GM19099 (cell line): Measurements from ENCODE around the gene PGAP3.

Experiments
- POLR2A ChIP-seq: IDR thresholded peaks from 3 replicates; pipeline ENCODE4 v1.6.1; 2011; ENCODE audit warnings: low read depth; ENCODE audit not compliant: insufficient read length; ENCODE audit errors: extremely low read depth

Gene PGAP3

DNA sequence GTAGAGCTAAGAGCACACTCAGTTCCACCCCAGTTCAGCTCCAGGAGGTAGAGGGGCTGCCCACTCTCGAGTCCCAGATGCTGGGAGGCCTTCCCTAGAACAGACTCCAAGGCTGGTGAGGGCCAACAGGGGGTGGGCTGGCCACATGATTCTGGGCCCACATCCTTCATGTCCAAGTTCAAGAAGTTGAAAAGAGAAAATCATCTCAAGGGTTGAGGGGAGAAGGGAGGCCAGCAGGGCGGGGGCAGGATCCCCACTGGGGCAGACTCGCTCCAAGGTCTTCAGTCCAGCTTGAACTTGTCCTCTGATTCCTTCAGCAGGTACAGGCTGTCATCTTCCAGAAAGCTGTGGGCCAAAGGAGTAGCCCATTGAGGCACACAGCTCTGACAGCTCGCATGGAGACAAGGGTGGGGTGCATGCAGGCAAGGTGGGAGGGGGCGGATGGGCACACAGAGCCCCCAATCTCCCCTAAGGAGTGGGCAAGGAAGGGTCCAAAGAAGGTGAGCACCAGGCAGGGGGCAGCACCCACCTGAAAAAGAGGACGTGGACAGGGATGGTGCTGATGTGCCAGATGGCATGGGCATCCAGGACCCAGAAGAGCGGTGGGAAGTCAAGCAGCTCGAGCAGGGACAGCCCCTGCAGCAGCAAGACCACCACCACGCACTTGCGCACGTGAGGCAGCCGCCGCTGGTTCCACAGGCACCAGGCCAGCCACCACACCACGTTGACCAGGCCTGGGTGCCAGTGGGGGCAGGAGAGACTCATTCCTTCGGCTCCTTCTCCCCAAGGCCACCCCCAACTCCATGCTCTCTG, 15.1 kb downstream of the PGAP3 start:
- no peak for TF ChIP-seq POLR2A

GRCh38 chr17:39671651-39672521, 16.0 kb downstream of the PGAP3 start:
- TF ChIP-seq POLR2A = no peak

DNA sequence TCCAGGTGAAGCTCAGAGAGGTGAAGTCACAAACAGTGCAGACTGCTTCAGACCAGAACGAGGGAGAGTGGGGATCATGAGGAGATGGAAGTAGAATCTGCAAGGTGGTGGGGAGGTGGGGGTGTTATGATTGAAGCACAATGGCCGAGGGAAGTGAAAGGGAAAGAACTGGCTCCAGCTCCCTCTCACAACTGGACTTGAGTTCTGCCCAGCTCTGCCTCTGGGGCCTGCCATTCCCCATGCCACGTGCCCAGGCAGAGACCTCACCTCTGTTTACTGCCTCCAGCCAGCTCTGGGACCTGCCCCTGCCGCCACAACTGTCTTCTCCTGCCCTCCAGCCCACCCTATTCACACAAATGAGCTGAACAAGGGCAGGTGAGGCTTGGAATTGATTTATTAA, 17.1 kb downstream of the PGAP3 start:
- no peak for TF ChIP-seq POLR2A

DNA sequence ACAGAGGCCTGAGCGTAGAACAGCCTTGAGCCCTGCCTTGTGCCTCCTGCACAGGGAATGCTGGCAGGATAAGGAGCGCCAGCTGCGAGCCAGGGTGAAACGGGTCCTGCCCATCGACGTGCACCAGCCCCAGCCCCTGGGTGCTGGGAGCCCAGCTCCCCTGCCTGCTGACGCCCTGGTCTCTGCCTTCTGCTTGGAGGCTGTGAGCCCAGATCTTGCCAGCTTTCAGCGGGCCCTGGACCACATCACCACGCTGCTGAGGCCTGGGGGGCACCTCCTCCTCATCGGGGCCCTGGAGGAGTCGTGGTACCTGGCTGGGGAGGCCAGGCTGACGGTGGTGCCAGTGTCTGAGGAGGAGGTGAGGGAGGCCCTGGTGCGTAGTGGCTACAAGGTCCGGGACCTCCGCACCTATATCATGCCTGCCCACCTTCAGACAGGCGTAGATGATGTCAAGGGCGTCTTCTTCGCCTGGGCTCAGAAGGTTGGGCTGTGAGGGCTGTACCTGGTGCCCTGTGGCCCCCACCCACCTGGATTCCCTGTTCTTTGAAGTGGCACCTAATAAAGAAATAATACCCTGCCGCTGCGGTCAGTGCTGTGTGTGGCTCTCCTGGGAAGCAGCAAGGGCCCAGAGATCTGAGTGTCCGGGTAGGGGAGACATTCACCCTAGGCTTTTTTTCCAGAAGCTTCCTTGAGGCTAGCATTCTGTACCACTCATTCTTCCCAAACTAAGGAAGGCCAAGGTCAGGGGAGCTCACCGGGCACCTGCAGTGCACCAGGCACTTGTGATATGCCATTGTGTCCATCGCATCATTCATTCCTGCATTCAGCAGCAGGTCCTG, 17.7 kb downstream of the PGAP3 start:
- no peak for TF ChIP-seq POLR2A

DNA sequence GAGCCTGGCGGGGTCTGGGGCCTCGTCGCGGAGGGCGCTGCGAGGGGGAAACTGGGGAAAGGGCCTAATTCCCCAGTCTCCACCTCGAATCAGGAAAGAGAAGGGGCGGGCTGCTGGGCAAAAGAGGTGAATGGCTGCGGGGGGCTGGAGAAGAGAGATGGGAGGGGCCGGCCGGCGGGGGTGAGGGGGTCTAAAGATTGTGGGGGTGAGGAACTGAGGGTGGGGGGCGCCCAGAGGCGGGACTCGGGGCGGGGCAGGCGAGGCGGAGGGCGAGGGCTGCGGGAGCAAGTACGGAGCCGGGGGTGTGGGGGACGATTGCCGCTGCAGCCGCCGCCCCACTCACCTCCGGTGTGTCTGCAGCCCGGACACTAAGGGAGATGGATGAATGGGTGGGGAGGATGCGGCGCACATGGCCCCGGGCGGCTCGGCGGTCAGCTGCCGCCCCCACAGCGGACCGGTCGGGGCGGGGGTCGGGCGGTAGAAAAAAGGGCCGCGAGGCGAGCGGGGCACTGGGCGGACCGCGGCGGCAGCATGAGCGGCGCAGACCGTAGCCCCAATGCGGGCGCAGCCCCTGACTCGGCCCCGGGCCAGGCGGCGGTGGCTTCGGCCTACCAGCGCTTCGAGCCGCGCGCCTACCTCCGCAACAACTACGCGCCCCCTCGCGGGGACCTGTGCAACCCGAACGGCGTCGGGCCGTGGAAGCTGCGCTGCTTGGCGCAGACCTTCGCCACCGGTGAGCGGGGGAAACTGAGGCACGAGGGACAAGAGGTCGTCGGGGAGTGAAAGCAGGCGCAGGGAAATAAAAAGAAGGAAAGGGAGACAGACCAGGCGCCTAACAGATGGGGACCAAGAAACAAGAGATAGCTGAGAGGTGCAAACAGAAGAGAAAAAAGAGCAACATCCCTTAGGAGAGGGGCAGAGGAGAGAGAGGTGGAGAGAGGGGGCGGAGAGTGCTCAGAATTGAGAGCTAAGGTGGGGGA, 19.6 kb downstream of the PGAP3 start, which contains the start of gene PNMT:
Gene PNMT, plus strand, starts transcription at position 509 of the 980 bp plus-strand sequence. Its CDS starts 23 bp downstream, at position 532.
- TF ChIP-seq POLR2A = no peak

GRCh38 chr17:39667262-39667944, 20.5 kb downstream of the PGAP3 start:
- no peak for TF ChIP-seq POLR2A

- TF ChIP-seq POLR2A = no peak
Observed at GRCh38 chr17:39666601-39667261, 21.1 kb downstream of the PGAP3 start.

GRCh38 chr17:39666231-39666600, 21.6 kb downstream of the PGAP3 start:
- TF ChIP-seq POLR2A = no peak

DNA sequence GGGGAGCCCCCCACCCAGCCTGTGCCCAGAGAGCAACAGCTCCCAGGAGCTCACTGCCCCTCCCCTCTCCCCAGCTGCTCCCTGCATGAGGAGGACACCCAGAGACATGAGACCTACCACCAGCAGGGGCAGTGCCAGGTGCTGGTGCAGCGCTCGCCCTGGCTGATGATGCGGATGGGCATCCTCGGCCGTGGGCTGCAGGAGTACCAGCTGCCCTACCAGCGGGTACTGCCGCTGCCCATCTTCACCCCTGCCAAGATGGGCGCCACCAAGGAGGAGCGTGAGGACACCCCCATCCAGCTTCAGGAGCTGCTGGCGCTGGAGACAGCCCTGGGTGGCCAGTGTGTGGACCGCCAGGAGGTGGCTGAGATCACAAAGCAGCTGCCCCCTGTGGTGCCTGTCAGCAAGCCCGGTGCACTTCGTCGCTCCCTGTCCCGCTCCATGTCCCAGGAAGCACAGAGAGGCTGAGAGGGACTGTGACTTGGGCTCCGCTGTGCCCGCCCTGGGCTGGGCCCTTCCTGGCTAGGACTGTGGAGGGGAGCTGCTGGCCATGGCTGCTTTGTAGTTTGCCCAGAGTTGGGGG, 22.1 kb downstream of the PGAP3 start:
- TF ChIP-seq POLR2A = no peak

- TF ChIP-seq POLR2A = no peak
Observed at GRCh38 chr17:39664581-39665561, 23.0 kb downstream of the PGAP3 start, which contains the start of gene TCAP. Gene TCAP (plus strand): TSS chr17:39665349. CDS start chr17:39665360, 11 bp downstream.
